GM12875 (cell line): ENCODE measurements around the gene OBSCN.
"Not testable (repeated sequence)": the region's sequence is repeated elsewhere in the genome, so short reads cannot be mapped to it uniquely, and the experiment has no call there.

Source experiments
- H3K4me3 ChIP-seq: one replicate; pipeline ENCODE4 v1.5.1; 2011; ENCODE audit warnings: low read depth, low read length, control low read depth
- TF ChIP-seq, protein P1 (sequence below): IDR thresholded peaks from 2 replicates; pipeline ENCODE4 v1.5.1; 2011; ENCODE audit warnings: low read depth, mild to moderate bottlenecking, control low read depth, inconsistent platforms, low read length, moderate library complexity, borderline replicate concordance; ENCODE audit not compliant: insufficient read depth

Gene OBSCN

DNA sequence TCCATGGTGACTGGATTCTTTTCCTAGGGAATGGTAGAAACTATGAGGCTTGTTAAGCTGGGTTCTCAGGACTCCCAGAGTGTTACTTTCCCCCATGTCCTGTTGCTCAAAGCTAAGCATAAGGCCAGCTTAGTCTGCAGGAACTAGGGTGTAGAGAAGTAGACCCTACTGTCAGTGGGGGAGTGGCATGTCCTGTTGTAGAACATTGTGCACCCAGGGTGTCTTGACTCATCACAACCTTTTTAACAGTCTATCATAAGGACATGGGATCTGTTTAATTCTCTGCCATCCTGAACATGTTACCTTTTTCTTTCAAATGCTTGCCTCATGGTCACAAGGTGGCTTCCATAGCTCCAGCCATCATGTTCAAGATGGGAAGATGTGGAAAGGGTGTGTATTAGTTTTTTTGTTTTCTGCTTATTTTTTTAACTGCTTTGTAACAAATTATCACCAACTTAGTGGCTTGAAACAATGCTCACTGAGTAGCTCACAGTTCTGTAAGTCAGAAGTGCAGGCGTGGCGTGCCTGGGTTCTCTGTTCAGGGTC lies 17.4 kb downstream of the OBSCN start:
- H3K4me3 ChIP-seq = no peak overlapping the region
- TF ChIP-seq, protein P1, sequence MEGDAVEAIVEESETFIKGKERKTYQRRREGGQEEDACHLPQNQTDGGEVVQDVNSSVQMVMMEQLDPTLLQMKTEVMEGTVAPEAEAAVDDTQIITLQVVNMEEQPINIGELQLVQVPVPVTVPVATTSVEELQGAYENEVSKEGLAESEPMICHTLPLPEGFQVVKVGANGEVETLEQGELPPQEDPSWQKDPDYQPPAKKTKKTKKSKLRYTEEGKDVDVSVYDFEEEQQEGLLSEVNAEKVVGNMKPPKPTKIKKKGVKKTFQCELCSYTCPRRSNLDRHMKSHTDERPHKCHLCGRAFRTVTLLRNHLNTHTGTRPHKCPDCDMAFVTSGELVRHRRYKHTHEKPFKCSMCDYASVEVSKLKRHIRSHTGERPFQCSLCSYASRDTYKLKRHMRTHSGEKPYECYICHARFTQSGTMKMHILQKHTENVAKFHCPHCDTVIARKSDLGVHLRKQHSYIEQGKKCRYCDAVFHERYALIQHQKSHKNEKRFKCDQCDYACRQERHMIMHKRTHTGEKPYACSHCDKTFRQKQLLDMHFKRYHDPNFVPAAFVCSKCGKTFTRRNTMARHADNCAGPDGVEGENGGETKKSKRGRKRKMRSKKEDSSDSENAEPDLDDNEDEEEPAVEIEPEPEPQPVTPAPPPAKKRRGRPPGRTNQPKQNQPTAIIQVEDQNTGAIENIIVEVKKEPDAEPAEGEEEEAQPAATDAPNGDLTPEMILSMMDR = no peak

DNA sequence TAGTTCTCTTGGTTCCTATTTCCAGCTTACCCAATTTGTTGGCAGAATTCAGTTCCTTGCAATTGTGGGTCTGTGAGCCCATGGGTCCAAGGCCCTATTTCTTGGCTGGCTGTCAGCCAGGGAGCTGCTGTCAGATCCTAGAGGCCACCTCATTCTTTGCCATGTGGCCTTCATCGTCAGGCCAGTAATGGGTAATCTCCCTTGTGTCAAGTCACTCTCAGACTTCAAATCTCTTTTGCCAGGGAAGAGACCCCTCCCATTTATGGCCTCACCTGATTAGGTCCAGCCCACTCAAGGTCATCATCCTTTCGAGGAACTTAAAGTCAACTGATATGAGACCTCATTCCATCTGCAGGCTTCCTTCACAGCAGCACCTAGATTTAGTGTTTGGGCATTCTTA lies 17.9 kb downstream of the OBSCN start:
- TF ChIP-seq, protein P1 = no peak
- no peak overlapping the region for H3K4me3 ChIP-seq

DNA sequence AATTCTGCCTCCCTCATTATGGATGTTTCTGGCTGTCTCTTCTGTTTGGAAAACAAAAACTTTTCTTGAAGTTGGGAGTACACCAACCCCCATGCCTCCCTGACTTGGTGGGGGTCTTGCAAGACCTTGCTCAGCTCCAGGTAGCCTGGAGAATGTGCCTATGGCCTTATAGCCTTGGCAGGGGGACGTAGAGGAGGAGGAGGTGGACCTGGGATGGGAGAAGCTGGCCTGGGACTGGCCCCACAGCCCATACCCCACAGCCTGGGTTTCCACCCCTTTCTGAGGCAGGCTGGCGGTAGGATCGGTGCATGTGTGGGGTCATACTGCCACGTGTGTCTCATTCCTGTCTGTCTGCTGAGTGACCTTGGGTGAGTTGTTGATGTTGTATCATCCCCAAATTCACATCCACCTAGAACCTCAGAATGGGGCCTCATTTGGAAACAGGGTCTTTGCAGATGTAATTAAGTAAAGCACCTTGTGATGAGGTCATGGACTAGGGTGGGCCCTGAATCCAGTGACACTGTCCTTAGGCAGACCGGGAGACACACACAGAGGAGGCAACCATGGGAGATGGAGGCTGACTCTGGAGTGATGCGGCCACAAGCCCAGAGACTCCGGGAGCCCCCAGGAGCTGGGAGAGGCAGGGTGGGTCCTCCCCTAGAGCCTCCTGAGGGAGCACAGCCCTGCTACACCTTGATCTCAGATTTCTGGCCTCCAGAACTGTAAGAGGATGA lies 18.5 kb downstream of the OBSCN start:
- no peak overlapping the region for H3K4me3 ChIP-seq
- TF ChIP-seq, protein P1 = no peak

DNA sequence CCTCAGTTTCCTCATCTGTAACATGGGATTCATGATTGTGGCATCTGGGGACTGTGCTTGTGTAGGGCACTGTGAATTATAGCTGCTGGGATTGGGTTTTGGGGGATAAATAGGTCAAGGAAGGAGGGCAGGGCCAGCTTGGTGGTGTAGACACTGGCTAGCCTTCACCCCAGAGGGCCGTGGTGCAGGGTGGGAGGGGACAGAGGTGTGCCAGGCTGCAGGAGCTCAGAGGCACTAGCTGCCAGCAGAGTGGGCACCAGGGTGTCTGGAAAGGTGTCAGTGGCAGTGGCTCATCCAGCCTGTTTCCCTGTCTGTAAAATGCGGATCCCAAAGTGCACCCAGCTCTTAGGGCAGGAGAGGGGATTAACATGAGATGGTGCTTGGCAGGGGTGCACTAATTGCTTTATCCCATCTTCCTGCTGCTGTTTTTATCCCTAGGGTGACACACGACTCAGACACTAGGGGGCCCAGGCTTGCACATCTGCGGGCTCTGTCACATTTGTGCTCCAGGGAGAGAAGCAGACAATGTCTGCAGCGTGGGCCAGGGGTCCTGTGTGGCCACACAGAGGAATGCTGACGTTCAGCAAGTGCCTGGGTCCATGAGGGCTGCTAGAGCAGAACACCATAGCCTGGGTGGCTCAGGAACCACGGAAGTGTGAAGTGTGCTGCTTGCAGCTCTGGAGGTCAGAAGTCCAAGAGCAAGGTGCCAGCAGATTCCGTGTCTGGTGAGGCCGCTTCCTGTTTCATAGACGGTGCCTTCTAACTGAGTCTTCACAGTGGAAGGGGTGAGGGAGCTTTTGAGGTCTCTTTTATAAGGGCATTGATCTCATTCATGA lies 19.3 kb downstream of the OBSCN start:
- TF ChIP-seq, protein P1 = no peak
- no peak overlapping the region for H3K4me3 ChIP-seq

DNA sequence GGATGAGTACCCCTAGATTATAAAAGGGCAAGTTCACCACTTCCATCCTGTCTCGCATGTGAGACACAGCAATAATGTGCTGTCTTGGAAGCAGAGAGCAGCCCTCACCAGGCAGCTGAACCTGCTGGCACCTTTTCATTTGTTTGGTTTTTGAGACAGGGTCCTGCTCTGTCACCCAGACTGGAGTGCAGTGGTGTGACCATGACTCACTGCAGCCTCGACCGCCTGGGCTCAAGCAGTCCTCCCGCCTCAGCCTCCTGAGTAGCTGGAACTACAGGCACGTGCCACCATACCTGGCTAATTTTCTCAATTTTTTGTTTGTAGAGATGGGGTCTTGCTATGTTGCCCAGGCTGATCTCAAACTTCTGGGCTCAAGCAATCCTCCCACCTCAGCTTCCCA lies 20.3 kb downstream of the OBSCN start:
- H3K4me3 ChIP-seq = not testable (repeated sequence)

DNA sequence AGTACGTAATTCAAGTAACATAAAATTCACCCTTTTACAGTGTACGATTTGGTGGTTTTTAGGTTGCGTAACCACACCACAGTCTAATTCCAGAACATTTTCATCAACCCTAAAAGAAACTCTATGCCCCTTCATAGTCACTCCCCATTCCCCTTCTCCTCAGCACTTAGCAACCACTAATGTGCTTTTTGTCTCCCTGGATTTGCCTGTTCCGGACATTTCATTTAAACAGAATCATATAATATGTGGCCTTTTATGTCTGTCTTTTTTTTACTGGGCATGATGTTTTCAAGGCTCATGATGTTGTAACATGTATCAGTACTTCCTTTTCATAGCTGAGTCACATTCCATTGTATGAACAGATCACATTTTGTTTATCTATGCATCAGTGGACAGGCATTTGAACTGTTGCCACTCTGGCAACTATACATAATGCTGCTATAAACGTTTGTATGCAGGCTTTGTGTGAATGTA lies 20.8 kb downstream of the OBSCN start:
- TF ChIP-seq, protein P1 = no peak
- H3K4me3 ChIP-seq = no peak overlapping the region

DNA sequence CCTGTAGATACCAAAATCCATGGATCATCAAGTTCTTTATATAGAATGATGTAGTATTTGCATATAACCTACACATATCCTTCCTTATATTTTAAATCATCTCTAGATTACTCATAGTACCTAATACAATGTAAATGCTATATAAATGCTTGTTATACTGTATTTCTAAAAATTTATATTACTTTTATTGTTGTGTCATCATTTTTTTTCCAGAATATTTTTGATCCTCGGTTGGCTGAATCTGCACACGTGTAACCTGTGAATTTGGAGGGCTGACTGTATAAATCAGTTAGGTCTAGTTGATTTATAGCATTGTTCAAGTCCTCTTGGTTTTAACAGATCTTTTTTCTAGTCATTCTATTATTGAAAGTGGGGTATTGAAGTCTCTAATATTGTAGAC lies 23.3 kb downstream of the OBSCN start:
- H3K4me3 ChIP-seq = no peak overlapping the region
- TF ChIP-seq, protein P1 = no peak
